GM20000 (cell line): ENCODE measurements around the gene PTPN20.

Experiments used
- DNase-seq: peaks from one replicate; pipeline ENCODE4 v3.0.0; 2012; ENCODE audit warnings: low spot score
- TF ChIP-seq, protein P1 (sequence below): IDR thresholded peaks from 2 replicates; pipeline ENCODE4 v1.5.1; 2012; ENCODE audit warnings: mild to moderate bottlenecking, control low read depth; ENCODE audit errors: extremely low read depth, missing control alignments

The PTPN20 gene

DNA sequence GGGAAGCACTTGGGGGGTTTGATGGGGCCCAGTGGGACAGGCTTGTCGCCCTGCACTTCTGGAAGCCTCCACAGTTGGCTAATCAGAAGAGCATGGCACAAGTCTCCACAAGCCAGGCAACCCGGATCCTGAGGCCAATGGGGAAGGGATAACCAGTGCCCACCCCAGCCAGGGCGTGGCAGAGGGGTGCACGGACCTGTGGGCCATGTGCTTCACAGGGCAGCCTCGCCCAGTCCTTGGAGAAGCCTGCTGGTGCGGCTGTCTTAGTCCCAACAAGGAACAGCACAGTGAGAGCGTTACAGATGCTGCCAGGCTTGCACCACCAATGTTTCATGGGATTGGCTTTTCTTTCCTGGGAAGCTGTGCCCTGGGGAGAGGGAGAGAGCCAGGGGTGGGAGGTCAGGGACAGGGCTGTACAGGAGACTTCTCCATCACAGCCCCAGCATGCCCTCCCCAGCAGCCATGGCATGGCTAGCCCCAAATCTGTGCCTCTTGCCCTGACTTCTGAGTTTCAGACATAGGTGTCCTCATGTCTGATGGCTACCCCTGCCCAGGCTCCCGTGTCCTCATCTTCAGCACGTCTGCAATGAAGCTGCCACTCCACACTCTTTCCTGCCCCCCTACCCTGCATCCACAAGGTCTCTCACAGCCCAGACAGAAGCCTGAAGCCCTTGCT lies 116.0 kb downstream of the PTPN20 start:
- no peak for DNase-seq
- TF ChIP-seq, protein P1, sequence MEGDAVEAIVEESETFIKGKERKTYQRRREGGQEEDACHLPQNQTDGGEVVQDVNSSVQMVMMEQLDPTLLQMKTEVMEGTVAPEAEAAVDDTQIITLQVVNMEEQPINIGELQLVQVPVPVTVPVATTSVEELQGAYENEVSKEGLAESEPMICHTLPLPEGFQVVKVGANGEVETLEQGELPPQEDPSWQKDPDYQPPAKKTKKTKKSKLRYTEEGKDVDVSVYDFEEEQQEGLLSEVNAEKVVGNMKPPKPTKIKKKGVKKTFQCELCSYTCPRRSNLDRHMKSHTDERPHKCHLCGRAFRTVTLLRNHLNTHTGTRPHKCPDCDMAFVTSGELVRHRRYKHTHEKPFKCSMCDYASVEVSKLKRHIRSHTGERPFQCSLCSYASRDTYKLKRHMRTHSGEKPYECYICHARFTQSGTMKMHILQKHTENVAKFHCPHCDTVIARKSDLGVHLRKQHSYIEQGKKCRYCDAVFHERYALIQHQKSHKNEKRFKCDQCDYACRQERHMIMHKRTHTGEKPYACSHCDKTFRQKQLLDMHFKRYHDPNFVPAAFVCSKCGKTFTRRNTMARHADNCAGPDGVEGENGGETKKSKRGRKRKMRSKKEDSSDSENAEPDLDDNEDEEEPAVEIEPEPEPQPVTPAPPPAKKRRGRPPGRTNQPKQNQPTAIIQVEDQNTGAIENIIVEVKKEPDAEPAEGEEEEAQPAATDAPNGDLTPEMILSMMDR: no peak

DNA sequence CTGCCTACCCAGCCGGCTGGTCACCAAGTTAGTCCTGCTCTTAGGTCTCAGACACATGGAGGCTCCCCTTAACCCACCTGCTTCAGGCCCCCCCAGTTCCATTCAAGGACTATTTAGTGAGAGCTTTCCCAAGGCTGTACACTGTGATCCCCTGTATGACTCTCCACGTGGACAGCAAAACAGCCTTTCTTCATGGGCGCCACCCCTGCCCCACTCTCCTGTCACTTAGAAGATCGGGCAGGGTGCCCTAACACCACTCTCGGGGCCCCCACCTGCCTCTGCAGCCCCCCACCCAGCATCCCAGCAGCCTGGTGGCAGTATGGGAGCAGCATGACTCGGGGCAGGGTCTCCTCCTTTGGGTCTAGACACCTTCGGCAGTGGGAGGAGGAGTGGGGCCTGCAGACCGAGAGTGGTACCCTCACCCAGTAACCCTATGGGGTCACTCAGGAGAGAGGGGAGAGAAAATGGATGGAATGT lies 116.6 kb downstream of the PTPN20 start:
- TF ChIP-seq, protein P1: no peak
- no peak for DNase-seq

DNA sequence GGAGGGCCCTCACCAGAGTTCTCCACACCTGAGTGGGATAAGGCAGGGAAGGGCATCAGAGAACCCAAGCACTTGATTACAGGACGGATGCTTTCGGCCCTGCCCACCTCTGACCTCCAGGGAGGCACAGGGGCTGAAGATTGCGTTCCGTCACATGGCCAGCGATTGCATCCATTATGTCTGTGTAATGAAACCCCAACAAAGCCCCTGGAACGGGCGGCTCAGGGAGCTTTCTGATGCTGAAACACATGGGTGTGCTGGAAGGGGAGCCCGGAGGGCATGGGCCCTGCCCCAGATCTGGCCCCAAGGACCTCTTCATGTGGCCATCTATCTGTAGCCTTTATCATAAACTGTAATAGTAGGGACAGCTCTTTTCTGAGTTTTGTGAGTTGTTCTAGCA lies 117.2 kb downstream of the PTPN20 start:
- DNase-seq: no peak
- TF ChIP-seq, protein P1: no peak

DNA sequence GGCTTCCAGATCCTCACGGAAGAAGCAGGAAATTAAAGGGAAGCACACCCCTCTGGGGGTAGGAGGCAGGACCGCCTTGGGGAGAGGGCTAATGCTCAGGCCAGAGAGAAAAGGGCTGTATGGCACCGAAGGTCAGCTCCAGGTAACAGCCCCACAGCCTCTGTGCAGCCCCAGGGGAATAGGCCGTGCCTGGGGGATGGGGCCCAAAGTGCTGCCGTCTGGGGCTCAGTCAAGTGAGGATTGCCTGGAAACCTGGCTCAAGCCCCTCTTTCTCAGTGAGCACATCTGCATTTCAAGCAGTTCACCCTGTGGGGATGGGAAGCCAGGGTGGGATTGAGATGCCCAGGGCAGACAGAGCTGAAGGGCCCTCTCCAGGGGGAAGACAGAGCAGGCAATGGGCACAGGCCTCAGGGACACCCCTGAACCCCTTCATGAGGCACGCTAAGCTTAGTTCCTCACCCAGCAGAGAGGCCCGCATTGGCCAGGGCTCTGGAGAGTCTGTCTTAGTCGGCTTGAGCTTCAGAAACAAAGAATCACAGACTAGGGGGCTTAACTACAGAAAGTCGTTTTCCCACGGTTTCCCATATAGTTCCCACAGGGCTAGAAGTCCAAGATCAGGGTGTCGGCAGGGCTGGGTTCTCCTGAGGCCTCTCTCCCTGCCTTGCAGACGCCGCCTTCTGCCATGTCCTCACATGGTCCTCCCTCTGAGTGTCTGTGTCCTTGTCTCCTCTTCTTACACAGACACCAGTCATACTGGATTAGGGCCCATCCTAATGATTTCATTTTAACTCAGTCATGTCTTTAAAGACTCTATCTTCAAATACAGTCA lies 118.2 kb downstream of the PTPN20 start:
- TF ChIP-seq, protein P1: no peak
- DNase-seq: no peak

DNA sequence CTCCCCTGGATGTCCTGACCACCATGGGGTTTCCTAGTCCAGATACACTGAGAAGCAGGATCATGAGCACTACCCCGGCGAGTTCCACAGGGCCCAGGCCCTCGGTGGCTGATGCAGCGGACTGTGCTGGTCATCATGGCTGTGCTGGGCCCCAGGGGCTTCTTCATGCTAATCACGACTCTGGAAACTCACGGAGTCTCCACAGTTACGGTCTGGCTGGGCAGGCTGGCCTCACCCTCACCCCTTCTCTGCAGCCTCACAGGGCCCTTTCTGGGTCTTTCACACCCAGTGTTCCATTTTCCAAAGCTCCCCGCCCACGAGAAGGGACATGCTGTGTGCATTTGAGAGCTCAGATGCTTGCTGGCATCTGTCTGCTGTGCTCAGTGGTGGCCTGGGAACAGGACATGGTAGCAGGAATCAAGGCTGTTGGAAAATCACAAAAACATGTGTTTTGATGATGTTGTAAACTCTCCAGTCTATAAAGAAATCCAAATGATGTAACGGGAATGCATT lies 119.0 kb downstream of the PTPN20 start:
- no peak for DNase-seq
- TF ChIP-seq, protein P1: no peak

DNA sequence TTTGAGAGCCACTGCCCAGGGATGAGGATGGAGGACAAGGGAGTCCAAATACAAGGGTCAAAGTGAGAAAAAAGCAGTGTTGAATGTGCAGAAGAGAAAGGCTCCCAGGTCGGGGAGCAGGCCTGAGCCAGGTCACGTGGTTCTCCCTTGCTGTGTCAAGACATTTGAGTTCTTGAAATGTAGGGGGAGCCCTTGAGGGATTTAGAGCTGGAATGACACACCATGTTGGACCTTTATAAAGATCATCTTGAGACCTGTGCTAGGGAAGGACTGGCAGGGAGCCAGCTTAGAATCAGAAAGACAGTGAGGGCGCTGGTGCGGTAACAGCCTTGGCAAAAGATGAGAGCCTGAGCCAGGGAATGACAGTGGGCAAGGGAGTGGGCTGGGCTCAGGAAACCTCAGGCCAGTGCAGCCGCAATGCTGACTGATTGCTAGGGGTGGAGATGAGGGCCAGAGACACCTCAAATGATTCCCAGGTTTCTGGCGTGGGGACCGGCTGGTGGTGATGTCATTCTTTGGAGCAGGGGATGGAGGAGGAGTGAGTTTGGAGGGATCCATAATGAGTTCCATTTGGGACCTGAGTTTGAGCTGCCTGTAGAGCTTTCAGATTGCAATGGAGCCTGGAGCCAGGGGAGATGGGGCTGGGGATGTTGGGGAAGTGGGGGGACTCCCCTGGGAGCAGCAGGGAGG lies 120.1 kb downstream of the PTPN20 start:
- TF ChIP-seq, protein P1: no peak
- DNase-seq: no peak
